SW 1271 (cell line): Measurements from ENCODE around the gene SERPINA1.

ENCODE experiments used
- DNase-seq, 2 experiments: peaks; one replicate each; lab custom pipeline; 2025; lab: John Stamatoyannopoulos, UW

Gene SERPINA1

GRCh38 chr14:94397289-94398181, 9.1 kb upstream of the SERPINA1 start:
- DNase-seq: no peak

GRCh38 chr14:94396628-94397225, 8.3 kb upstream of the SERPINA1 start:
- no peak for DNase-seq

- no peak for DNase-seq
These were observed 7.6 kb upstream of the SERPINA1 start for GRCh38 chr14:94395888-94396574.

GRCh38 chr14:94395282-94395887, 7.0 kb upstream of the SERPINA1 start:
- no peak for DNase-seq

GRCh38 chr14:94394581-94395207, 6.3 kb upstream of the SERPINA1 start:
- no peak for DNase-seq

- DNase-seq: no peak
These were observed 5.7 kb upstream of the SERPINA1 start for GRCh38 chr14:94394025-94394493.

GRCh38 chr14:94393474-94393873, 5.1 kb upstream of the SERPINA1 start:
- no peak for DNase-seq

GRCh38 chr14:94392510-94392935, 4.1 kb upstream of the SERPINA1 start:
- DNase-seq: no peak

- DNase-seq: no peak
These were observed 3.0 kb upstream of the SERPINA1 start for GRCh38 chr14:94391281-94391975.

GRCh38 chr14:94390372-94391086, 2.1 kb upstream of the SERPINA1 start:
- peak in 1 of 2 experiments; percentile 8 for DNase-seq

- DNase-seq: no peak
These were observed 1.4 kb upstream of the SERPINA1 start for GRCh38 chr14:94389731-94390371.

- DNase-seq: no peak
These were observed 685 bp upstream of the SERPINA1 start for GRCh38 chr14:94389104-94389469.

- DNase-seq: no peak
These were observed 397 bp downstream of the SERPINA1 start for GRCh38 chr14:94388027-94388383.

GRCh38 chr14:94387051-94388026, 1.1 kb downstream of the SERPINA1 start:
- DNase-seq: no peak

- DNase-seq: no peak
These were observed 2.0 kb downstream of the SERPINA1 start for GRCh38 chr14:94386085-94387031.

GRCh38 chr14:94385553-94386057, 2.8 kb downstream of the SERPINA1 start:
- no peak for DNase-seq

GRCh38 chr14:94384342-94384741, 4.1 kb downstream of the SERPINA1 start:
- no peak for DNase-seq

- no peak for DNase-seq
These were observed 4.6 kb downstream of the SERPINA1 start for GRCh38 chr14:94383777-94384176.
